GM21825 (cell line): ENCODE measurements around the gene JAKMIP1.

Source experiments
- ATAC-seq: cut with Tn5 transposase; IDR thresholded peaks from one replicate; pipeline ENCODE4 v1.9.1; 2021; ENCODE audit warnings: mild to moderate bottlenecking, moderate library complexity; ENCODE audit not compliant: unreplicated experiment

JAKMIP1 gene

GRCh38 chr4:5976431-5976830 lies 223.9 kb downstream of the JAKMIP1 start:
- no peak for ATAC-seq
